A549 (cell line): Measurements from ENCODE around the gene SLAMF8. TPM values are rescaled to one million over a fixed set of nuclear protein-coding genes. Genes with fewer than 3 reads are reported as not detected.

ENCODE experiments used
- ATAC-seq, 2 experiments: fragments of 200-7000 bp in 1 of 2; fragments of >200 bp in 1 of 2; cut with Nextera tagmentation in 1 of 2; cut with Tn5 transposase in 1 of 2; 3 replicates each; pipeline versions ENCODE4 v1.8.0 to v1.9.1; 2018 to 2020; ENCODE audit warnings: mild to moderate bottlenecking in 1 of 2, moderate library complexity in 1 of 2
- CTCF ChIA-PET: fragments of 300-600 bp; sonication (Branson Sonifier 250); formaldehyde crosslinking; extraction: SDS; loops from one replicate; lab custom pipeline; 2021; ENCODE audit warnings: antibody characterized with exemption, inconsistent platforms; lab: Yijun Ruan, JAX
- POLR2A ChIA-PET: fragments of 350-600 bp; formaldehyde crosslinking; extraction: SDS; loops from one replicate; lab custom pipeline; 2021; ENCODE audit warnings: antibody characterized with exemption, inconsistent platforms; lab: Yijun Ruan, JAX
- DNase-seq, 2 experiments: peaks; one replicate each; pipeline versions ENCODE4 v3.0.0 to v3.0.0-alpha.2; 2011 to 2016; ENCODE audit warnings: low read depth in 1 of 2, low spot score in 1 of 2
- FAIRE-seq: peaks from 2 replicates; lab custom pipeline; 2011; peaks lifted over from hg19 to GRCh38; lab: Jason Lieb, UNC
- H3K27ac ChIP-seq, 2 experiments: fragments of >200 bp; sonication (Bioruptor Twin); formaldehyde crosslinking; 3 replicates each; pipeline ENCODE4 v1.5.1; 2016 to 2017
- H3K4me1 ChIP-seq: fragments of >200 bp; sonication (Bioruptor Twin); formaldehyde crosslinking; 3 replicates; pipeline ENCODE4 v1.6.1; 2016
- H3K4me2 ChIP-seq: fragments of >200 bp; sonication (Bioruptor Twin); formaldehyde crosslinking; 3 replicates; pipeline ENCODE4 v1.6.1; 2016
- H3K4me3 ChIP-seq: fragments of >200 bp; sonication (Bioruptor Twin); formaldehyde crosslinking; 3 replicates; pipeline ENCODE4 v1.5.1; 2016
- H3K9me3 ChIP-seq: fragments of >200 bp; sonication (Bioruptor Twin); formaldehyde crosslinking; 3 replicates; pipeline ENCODE4 v1.6.1; 2016
- CBX8 ChIP-seq: fragments of 200-600 bp; sonication (generic); IDR thresholded peaks from 2 replicates; pipeline ENCODE4 v1.6.1; 2016
- CHD4 ChIP-seq: fragments of 200-600 bp; sonication (generic); IDR thresholded peaks from 2 replicates; pipeline ENCODE4 v1.6.1; 2016; ENCODE audit warnings: antibody characterized with exemption, mild to moderate bottlenecking, borderline replicate concordance
- CTCF ChIP-seq: fragments of >200 bp; sonication (Bioruptor Twin); formaldehyde crosslinking; IDR thresholded peaks from 3 replicates; pipeline ENCODE4 v1.5.1; 2016
- EHMT2 ChIP-seq: fragments of 200-600 bp; sonication (generic); IDR thresholded peaks from 2 replicates; pipeline ENCODE4 v1.6.1; 2016; ENCODE audit warnings: antibody characterized with exemption, low read depth, mild to moderate bottlenecking, moderate library complexity
- ESRRA ChIP-seq: fragments of 150-350 bp; IDR thresholded peaks from 2 replicates; pipeline ENCODE4 v1.6.1; 2014; ENCODE audit warnings: mild to moderate bottlenecking, low read length, borderline replicate concordance
- HDAC2 ChIP-seq: fragments of 200-600 bp; sonication (generic); IDR thresholded peaks from 2 replicates; pipeline ENCODE4 v1.6.1; 2016
- HMGXB4 ChIP-seq: fragments of 250-450 bp; sonication (Bioruptor Pico); IDR thresholded peaks from 2 replicates; pipeline ENCODE4 v1.5.0; 2021; ENCODE audit warnings: mild to moderate bottlenecking, moderate library complexity, borderline replicate concordance
- HOXB13 ChIP-seq: fragments of 250-450 bp; sonication (Bioruptor Pico); IDR thresholded peaks from 2 replicates; pipeline ENCODE4 v1.5.0; 2020; ENCODE audit warnings: low read depth, mild to moderate bottlenecking, moderate library complexity
- JUNB ChIP-seq: fragments of >200 bp; sonication (Bioruptor Twin); formaldehyde crosslinking; IDR thresholded peaks from 2 replicates; pipeline ENCODE4 v1.6.1; 2016
- MAFK ChIP-seq: fragments of 450-650 bp; IDR thresholded peaks from 2 replicates; pipeline ENCODE4 v1.6.1; 2014; ENCODE audit not compliant: partially characterized antibody
- MYC ChIP-seq: IDR thresholded peaks from 2 replicates; pipeline ENCODE4 v1.6.1; 2012; ENCODE audit warnings: mild to moderate bottlenecking, inconsistent platforms, low read length, improper control_type of control experiment, borderline replicate concordance
- POLR2A ChIP-seq: IDR thresholded peaks from 2 replicates; pipeline ENCODE4 v1.6.1; 2012; ENCODE audit warnings: mild to moderate bottlenecking, low read length
- RCOR1 ChIP-seq: fragments of 150-350 bp; IDR thresholded peaks from 2 replicates; pipeline ENCODE4 v1.6.1; 2014; ENCODE audit warnings: antibody characterized with exemption, low read length, low read depth
- SREBF2 ChIP-seq: fragments of 450-650 bp; IDR thresholded peaks from 2 replicates; pipeline ENCODE4 v1.6.1; 2014; ENCODE audit warnings: mild to moderate bottlenecking, moderate library complexity
- TFCP2L1 ChIP-seq: fragments of 250-450 bp; sonication (Bioruptor Pico); IDR thresholded peaks from 2 replicates; pipeline ENCODE4 v1.5.0; 2021; ENCODE audit warnings: mild to moderate bottlenecking
- ZC3H11A ChIP-seq: fragments of 450-650 bp; IDR thresholded peaks from 2 replicates; pipeline ENCODE4 v1.6.1; 2014; ENCODE audit warnings: antibody characterized with exemption, mild to moderate bottlenecking
- ZNF302 ChIP-seq: fragments of 250-450 bp; sonication (Bioruptor Pico); IDR thresholded peaks from 2 replicates; pipeline ENCODE4 v1.9.0; 2021; ENCODE audit warnings: inconsistent platforms, mild to moderate bottlenecking, moderate library complexity
- WGBS: methylation state at CpG from one replicate; pipeline ENCODE4 v1.1.6; 2017; ENCODE audit errors: missing lambda C conversion rate; 5-methylcytosine and 5-hydroxymethylcytosine counted together
- polyA plus RNA-seq, 4 experiments: library from polyadenylated mRNA; depleted of rRNA in 3 of 4; stranded (reverse); fragments of >200 nt; fragmentation: RNase III in 1 of 4; extraction: RNeasy Plus Mini Kit Qiagen cat#74134 plus additional on column Dnase treatment in 1 of 4; gene quantifications; 2 replicates in 3 of 4; 3 replicates in 1 of 4; pipeline ENCODE4 v1.2.3, GENCODE V29; 2011 to 2017

The SLAMF8 gene
- polyA plus RNA-seq, 2 of the 4 experiments (the other 2 are of a cell fraction) = not detected

GRCh38 chr1:159851407-159851806 lies 24.7 kb downstream of the SLAMF8 start:
- Histone ChIP-seq H3K4me2 (no peak overlapping the region), H3K27ac (no peak overlapping the region), H3K4me3 (no peak overlapping the region), H3K4me1 (peaks cover 25% of the 10 kb centered on the region), H3K9me3 (no peaks in the 10 kb centered on the region)
- ChIA-PET POLR2A (no interaction called here), CTCF (interaction anchor here (0.7 to 12.1 kb wide), 7 partner anchors 11 to 52 kb away, joined by 3 to 126 read pairs (median 4); no protein-coding TSS in a partner anchor)
- ATAC-seq = no peak
- DNase-seq = no peak
- no peak for TF ChIP-seq TFCP2L1 (CRISPR knock-in tag)
- no peak for TF ChIP-seq CBX8
- no peak for TF ChIP-seq JUNB
- no peak for TF ChIP-seq HMGXB4
- TF ChIP-seq ESRRA = no peak
- no peak for TF ChIP-seq RCOR1
- TF ChIP-seq HDAC2 = no peak
- no peak for TF ChIP-seq MAFK
- no peak for TF ChIP-seq CTCF
- no peak for FAIRE-seq
- WGBS = 70% methylated on average over 1 of the region's 1 CpG

GRCh38 chr1:159853417-159854115 lies 26.9 kb downstream of the SLAMF8 start:
- ATAC-seq = no peak
- CTCF ChIA-PET = interaction anchor here (1.7 to 12.1 kb wide), 2 partner anchors 38 to 55 kb away, joined by 13 to 126 read pairs; no protein-coding TSS in a partner anchor
- peak overlapping the region; percentile 86 to 93; a peak in 5 of 6 replicates for H3K27ac ChIP-seq

More at GRCh38 chr1:159853417-159854115, 26.9 kb downstream of the SLAMF8 start:
- Histone ChIP-seq H3K4me2 (peak overlapping the region; percentile 78), H3K9me3 (no peaks in the 10 kb centered on the region), H3K4me3 (peak overlapping the region; percentile 59), H3K4me1 (peaks cover 22% of the 10 kb centered on the region)
- POLR2A ChIA-PET = interaction anchor here (0.6 to 0.7 kb wide), 2 partner anchors 11 to 33 kb away, joined by 3 read pairs; no protein-coding TSS in a partner anchor
- FAIRE-seq (no peak), DNase-seq (no peak)
- WGBS = 27% methylated on average over 6 of the region's 6 CpGs
- no peak for TF ChIP-seq EHMT2
- no peak for TF ChIP-seq CBX8
- TF ChIP-seq CHD4 = no peak
- no peak for TF ChIP-seq HMGXB4
- TF ChIP-seq HDAC2 = no peak
- TF ChIP-seq HOXB13 = no peak
- TF ChIP-seq MAFK = no peak
- TF ChIP-seq SREBF2 = no peak
- TF ChIP-seq TFCP2L1 (CRISPR knock-in tag) = no peak
- TF ChIP-seq POLR2A = no peak
- no peak for TF ChIP-seq ESRRA
- no peak for TF ChIP-seq ZC3H11A
- TF ChIP-seq ZNF302 = no peak
- no peak for TF ChIP-seq MYC
